ENCODE results near the gene CENPT.
"Not testable (repeated sequence)": the region's sequence is repeated elsewhere in the genome, so short reads cannot be mapped to it uniquely, and the experiment has no call there.

The CENPT gene

DNA sequence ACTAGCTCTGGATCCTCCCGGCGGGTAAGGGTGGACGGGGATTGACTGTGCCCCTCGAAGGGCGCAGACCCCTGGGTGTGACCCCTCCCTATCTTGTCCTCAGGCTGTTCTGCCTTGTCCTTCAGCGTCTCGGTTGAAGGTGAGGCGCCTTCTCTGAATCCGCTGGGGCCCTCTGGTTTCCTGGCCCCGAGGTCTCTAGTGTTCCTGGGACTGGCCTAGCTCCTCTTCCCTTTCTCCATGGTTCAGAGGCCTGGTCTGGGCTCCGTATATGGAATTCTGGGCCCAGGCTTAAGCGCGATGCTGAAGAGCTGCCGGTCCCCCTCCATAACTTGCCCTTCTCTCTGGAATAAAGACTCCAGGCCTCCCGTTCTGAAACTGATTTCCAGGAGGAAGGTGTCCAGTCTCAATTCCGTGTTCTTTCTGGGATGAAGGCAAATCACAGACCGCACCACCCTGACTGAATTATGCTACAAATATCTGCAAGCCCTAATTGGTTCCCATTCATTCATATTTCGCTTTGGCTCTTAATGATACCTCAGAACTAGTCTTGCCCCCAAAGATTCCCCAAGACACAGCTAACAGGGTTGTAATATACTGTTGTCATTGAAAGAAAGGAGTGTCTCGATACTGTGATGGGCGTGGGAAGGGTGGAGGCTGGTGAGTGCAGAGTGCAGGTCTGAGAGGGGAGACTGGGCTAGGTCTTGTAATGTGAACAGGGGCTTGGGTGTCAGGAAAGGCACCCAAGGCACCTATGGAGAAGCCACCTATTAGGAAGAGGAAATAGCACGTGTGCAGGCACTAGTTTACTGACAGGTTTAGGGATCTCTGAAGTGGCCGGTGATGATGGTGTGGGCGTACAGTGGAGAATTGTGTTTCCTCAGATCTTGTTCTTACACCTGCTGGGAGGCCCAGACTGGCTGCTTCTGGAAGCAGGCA, 26.2 kb upstream of the CENPT start:
- DNase-seq (ENCODE audit: low read depth): no peak

DNA sequence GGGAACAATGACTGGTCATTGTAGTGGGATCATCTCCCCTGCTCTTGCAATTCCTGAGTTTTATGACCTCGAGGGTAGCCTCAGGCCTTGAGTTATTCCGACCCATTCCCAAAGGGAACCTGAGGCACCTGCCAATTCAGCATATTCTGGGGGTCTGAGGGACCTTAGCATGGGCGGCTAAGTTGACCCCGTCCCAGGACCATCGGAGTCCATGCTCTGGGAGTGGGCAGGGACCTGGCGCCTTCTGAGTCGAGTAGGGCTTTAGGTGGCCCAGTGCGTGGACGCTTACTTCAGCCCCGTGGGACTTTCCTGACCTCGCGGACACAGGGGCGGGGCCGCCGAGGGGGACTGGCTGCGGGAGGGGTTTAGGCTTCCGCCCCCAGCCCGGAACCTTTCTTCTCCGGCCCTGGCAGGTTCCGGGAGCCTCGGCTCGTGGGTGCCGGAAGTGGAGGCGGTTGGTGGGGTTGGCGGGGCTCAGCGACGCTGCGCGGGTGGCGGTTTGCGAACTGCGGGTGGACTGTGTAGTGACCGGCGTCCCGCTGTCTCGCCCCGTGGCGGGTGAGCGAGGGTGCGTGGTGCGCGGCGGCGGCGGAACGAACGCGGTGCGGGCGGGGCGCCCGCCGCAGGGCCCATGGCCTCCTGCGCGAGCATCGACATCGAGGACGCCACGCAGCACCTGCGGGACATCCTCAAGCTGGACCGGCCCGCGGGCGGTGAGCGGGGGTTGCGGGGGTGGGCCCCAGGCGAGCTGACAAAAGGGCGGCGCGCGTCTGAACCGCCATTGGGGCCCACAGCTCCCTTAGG, 25.3 kb upstream of the CENPT start, which contains the start of gene EDC4:
TSS of gene EDC4 (plus strand) at position 422 of the 804 bp plus-strand sequence. CDS start at position 632, 210 bp downstream.
- peak; percentile 38 for DNase-seq (ENCODE audit: low read depth)

DNA sequence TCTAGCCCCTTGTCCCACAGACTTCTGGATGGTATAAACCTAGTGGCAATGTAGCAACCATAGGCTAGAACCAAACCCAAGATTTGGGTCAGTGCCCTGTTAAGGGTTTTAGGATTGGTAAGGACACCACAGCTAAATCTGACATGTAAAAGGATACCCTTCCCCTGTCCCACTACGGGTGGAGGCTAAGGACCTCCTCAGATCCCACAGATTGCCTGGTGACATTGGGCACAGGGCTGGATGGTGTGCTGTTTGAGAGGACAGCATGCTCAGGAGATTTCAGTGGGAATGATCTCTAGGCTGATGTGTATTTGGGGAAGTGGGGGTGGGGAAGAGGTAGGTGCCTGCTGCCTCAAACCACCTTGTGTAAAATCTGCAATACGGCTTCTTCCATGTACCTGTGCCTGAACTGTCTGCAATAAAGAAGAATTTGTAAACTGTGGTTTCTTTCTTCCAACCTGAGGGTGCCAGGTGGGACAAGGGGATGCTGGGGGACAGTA, 24.7 kb upstream of the CENPT start:
- DNase-seq (ENCODE audit: low read depth): no peak

DNA sequence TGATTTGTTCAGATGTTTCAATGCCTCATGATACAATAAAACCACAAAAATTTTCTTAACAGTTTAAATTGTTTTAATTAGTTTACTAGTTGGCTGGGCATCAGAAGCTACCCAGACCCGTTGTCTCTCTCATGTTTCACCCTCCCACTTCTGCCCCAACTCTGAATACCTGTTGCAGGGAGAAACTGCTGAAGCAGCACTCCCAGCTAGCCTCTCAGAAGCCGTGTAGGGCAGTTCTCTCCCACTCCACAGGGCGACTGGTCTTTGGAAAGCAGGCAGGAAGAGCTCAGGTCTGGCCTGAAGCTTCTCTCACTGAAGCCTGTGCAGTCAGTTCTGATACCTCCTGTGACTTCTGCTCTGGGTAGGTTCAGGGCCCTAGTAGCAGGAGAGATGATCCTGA, 23.8 kb upstream of the CENPT start:
- DNase-seq (ENCODE audit: low read depth): no peak

DNA sequence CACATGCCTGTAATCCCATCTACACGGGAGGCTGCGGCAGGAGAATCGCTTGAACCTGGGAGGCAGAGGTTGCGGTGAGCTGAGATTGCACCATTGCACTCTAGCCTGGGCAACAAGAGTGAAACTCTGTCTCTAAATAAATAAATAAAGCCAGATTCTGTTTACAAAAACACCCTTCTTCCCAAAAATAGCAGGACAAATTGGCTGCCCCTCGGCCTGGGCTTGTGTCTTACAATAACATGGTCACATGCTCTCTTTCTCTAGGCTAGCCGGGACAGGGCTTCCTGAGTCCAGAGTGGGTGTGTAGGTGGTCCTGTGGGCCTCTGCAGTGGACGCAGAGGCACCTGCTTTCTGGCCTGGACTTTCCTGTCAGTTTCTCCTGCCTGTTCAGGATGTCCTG, 22.2 kb upstream of the CENPT start:
- no peak for DNase-seq (ENCODE audit: low read depth)

DNA sequence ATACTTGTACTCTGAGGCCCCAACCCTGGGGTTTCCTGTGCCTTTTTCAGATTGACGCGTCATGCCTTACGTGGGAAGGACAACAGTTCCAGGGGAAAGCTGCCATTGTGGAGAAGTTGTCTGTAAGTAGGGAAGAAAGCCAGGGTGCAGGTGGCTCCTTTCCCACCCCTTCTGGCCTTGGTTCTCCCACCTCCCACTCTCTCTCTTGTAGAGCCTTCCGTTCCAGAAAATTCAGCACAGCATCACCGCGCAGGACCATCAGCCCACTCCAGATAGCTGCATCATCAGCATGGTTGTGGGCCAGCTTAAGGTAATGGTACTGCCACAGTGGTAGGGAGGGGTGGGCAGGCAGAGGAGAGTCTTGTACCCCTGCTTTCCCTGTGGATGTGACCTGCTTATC, 20.8 kb upstream of the CENPT start:
- no peak for DNase-seq (ENCODE audit: low read depth)

DNA sequence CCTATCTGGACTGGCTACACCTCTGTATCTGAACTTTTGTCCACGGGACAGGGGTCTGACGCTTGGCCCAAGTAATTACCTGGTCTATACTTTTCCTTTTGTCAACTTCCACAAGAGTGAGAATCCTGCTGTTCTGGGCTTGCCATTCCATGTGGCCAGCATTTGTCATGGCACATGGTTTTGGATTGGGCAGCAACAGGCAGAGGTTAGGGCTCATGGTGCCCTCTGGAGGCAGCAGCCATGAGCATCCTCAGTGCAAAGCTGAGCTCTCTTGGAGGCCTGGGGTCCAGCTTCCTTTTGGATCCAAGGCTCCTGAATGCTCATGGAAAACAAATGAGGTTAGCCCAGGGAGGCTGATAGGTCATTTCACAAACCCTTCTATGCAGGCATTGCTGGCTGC, 17.8 kb upstream of the CENPT start:
- DNase-seq (ENCODE audit: low read depth): no peak

DNA sequence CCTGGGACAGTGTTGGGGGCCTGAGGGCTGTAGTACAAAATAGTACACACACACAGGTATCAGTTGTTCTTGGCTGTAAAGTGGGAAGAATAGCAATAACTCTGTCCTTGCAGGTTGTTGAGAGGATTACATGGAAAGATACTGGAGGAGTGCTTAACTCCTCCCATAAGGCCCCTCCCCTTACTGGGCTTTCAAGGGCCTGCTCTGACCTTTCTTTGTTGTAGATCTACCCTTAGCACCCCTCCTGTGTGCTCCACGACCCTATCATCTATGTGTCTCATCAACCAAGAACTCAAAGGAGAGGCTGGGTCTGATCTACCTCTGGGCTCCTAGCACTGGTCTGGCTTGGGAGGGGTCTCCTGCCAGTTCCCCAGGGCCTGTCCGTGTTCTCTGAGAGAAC, 17.1 kb upstream of the CENPT start:
- DNase-seq (ENCODE audit: low read depth): no peak

DNA sequence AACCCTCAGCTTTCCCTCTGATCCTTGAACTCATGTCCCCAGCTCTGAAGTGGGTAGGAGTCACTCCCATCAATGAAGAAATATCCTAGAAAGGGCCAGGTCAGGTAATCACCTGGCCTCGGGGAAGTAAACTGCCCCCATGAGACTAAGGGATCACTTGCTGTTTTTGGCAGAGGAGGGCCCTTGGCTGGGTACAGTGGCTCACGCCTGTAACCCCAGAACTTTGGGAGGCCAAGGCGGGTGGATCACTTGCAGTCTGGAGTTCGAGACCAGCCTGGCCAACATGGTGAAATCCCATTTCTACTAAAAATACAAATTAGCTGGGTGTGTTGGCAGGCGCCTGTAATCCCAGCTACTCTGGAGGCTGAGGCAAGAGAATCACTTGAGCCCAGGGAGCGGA, 16.6 kb upstream of the CENPT start:
- not testable (repeated sequence) for DNase-seq (ENCODE audit: low read depth)

DNA sequence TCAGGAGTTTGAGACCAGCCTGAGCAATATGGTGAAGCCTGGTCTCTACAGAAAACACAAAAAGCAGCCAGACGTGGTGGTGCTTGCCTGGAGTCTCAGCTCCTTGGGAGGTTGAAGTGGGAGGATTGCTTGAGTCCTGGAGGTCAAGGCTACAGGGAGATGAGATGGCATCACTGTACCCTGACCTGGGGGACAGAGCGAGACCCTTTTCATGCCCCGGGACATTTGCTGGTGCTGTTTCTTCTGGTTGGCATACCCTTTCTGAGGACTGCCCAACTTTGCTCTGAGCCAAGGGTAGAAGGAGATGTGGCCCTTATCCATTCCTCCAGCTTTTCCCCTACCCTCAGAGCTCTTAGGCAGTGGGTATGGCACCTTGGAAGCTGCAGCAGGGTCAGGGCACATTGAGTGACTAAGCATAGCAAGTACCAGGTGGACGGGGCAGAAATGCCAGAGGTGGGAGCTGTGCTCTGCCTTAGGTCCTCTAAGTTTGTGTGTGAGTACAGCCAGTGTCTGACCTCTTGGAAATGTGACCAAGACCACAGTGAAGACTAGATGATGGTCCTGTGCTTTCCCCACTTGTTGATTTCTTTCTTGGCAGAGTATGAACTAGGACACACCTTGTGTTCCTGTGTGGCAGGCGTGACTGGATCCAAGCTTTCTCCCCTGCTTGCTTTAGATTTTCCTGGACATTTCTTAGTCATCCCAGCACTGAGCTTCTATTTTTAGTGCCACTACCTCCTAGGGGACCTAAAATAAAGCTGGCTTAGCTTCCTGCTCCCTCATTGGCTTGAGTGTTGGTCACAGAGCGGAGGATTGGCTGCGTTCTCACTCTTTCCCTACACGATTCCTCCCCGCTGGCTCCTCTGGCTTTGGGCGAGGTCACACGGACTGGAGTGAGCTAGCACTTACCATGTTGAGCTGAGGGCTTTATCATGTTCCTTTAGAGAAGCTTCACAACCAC, 15.4 kb upstream of the CENPT start:
- DNase-seq (ENCODE audit: low read depth): peak; percentile 9

DNA sequence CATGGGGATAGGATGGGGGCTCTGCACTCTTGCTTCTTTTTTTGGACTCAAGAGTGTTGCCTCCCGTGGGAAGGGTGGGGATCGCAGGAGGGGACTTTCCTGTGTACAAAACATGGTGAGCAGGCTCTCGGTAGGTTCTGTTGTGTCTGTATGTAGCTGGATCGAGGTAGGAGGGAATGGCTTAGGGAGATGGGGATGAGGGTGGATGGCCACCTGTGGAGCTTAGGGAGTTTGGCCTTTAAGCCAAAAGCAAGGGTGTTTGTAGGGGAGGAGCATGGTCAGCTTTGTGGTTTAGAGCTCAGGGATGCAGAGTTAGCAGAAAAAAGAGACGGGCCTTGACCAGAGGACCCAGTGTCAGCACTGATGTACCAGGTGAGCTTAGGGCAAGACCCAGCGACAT, 14.4 kb upstream of the CENPT start:
- no peak for DNase-seq (ENCODE audit: low read depth)

DNA sequence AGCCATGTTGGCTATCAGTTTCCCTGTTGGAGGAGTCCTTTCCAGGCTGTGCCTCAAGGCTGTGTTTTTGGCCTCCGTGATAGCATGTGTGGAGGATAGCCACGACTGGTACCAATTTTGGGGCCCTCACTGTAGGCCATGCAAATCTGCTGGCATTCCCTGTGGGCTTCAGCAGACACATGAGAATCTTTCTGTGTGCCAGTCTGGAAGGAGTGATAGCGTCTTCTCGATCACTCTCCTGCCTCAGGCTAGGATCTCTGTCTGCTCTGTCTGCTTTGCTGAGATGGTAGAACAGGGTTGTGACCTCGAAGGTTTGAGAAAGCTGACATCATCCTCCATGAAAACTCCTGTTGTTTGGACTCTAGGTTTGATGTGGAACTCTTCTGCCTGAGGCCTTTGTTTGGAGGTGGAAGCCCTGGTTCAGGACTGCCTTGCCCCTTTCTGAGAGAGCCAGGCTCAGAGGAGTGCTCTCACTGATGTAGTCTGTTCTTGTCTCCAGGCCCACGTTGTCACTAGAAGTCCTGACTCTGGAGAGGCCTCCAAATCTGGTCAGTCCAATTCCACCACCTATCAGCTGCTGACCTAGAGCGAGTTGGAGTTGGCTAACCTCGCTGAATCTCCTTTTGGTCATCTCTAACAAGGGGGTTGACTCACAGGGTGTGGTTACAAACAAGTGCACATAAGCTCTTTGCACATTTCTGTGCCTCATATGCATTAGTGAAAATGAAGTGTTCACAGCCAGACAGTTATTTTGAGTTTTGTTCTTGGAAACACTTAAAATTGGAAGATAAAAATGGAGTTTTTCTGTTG, 13.3 kb upstream of the CENPT start:
- peak; percentile 57 for DNase-seq (ENCODE audit: low read depth)

DNA sequence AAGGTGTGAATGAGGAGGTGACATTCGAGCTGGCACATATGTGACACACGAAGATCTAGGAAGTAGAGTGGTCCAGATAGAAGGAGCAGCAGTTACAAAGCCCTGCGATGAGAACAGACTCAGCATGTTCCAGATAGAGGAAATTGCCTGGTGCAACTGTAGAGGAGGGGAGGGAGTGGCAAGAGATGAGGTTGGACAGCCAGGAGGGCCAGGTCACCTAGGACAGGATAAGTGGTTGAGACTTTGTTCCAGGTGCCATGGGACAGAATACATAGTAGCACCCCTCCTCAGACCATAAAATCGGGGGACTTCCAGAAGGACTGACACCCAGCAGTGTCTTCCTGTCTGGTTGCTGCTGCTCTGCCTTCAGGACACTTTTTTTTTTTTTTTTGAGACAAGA, 11.0 kb upstream of the CENPT start:
- DNase-seq (ENCODE audit: low read depth): no peak

DNA sequence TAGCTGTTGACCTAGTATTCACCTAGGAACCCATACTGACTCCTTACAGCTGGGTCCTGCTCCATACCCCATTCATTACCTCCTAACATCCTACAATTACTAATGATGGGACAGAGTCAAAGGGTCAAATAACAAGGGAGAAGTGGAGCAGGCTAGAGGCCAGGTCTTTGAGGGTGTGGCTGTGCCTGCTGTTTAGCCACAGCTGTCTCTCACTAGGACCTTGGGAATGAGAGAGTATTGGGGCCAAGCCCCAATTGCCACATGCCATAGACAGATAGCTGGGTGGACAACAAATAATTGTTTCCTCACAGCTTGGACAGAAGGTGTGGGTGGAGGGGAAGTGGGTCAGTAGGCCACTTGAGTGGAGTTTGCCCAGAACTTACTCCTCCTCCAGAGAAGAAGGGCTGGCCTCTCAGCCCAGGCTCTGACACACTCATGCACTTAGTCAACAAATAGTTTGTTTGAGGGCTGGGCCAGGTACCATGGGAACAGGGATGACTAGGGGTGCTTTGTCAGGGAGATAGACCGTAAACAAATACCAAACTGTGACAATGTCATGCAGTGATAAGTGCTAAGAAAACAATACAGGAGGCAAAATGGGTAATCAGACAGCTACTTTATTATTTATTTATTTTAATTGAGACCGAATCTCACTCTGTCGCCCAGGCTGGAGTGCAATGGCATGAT, 10.2 kb upstream of the CENPT start:
- peak; percentile 84 for DNase-seq (ENCODE audit: low read depth)

DNA sequence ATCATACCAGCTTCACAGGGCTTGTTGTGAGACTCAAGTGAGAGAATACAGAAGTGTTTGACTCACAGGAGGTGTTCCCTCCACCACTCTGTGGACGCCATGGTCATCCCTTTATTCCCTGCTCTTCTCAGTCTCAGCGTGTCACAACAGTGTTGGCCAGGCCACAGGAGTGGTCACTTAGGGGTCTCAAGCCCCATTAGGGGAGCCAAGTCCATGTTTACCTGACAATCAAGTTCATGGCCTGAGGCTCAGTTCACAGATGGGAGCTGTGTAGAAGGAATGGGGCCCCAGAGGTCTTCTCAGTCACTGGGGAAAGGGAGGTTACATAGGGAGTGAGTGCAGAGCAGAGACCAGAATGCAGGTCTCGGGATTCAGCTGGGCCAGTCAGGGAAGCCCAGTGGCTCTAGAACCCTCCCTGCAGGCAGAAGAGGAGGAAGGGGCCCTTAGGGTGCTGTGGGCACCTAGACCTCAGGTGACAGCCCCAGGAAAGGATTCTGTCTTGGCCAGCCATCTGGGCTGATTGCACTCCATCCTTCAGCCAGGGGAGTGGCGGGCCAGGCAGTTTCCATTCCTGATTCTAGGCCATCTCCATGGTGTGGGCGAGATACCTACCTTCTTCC, 9.5 kb upstream of the CENPT start:
- DNase-seq (ENCODE audit: low read depth): no peak

DNA sequence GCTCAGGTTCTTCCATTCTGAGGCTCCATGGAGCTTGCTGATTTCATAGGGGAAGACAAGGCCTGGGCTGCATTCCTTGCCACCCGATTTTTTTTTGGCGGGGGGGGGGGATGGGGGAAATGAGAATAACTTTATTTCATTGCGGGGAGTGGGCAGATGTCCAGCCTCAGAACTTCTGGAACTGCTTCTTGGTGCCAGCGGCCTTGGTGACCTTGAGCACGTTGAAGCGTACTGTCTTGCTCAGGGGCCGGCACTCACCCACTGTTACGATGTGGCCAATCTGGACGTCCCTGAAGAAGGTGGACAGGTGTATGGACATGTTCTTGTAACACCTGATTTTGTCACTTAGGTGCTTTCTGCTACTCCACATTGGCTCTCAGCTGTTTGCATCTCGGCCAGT, 8.3 kb upstream of the CENPT start:
- no peak for DNase-seq (ENCODE audit: low read depth)

DNA sequence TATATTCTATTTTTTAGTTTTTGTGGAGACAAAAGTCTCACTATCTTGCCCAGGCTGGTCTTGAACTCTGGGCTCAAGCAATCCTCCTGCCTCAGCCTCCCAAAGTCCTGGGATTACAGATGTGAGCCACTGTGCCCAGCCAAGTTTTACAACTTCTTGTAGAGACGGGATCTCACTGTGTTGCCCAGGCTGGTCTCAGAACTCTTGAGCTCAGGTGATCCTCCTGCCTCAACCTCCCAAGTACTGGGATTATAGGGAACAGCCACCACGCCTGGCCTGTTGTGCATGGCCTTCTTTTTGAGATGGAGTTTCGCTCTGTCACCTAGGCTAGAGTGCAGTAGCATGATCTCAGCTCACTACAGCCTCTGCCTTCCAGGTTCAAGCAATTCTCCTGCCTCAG, 6.2 kb upstream of the CENPT start:
- no peak for DNase-seq (ENCODE audit: low read depth)

DNA sequence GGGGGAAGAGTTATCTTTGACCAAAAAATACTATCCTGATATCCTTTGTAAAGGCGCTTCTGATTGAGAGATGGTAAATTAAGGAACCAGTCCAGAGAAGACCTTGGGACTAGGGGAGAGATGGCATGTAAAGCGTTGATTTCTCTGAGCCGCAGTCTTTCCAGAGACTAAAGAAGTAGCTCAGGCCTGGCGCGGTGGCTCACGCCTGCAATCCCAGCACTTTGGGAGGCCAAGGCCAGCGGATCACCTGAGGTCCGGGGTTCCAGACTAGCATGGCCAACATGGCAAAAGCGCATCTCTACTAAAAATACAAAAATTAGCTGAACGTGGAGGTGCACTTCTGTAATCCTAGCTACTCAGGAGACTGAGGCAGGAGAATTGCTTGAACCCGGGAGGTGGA, 625 bp upstream of the CENPT start:
- no peak for DNase-seq (ENCODE audit: low read depth)

DNA sequence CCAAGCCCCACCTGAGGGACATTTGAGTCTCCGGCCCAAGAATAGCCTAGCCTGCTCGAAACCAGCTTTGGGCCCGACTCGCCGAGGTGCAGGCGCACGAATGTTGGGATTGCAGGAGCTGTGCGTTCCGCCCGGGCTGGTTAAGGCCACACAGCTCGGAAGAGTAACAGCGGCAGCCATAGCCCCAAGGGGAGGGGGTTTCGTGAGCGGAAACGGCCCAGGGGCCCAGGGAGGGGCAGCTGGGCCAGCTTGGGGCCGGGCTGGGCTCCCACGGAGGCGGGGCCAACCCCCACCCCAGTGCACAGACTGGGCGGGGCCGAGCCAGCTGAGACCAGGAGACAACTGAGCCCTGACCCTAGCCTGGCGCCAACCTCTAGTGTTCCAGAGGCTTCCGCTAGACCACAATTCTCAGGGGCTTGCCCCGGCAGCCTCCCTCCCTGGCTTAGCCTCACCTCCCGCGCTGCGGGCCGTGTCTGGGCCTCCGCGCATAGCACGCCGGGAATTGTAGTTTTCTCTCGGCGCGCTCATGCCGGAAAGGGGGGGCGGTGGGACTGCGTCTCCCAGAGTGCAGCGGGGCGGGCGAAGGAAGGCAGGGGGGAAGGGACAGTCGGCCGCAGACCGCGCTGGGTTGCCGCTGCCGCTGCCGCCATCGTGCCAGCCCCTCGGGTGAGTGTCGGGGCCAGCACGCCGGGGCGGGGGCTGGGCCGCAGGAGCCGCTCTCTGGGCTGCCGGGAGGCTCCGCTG, 1.0 kb downstream of the CENPT start, which contains the start of gene NUTF2:
TSS of gene NUTF2 (plus strand) at position 614 of the 744 bp plus-strand sequence. CDS start 18,198 bp downstream, outside the sequence.
- DNase-seq (ENCODE audit: low read depth): peak; percentile 89
